Neural progenitor cell (in vitro differentiated cells): ENCODE results near the gene ARMC10.

Source experiments
- CTCF ChIP-seq: fragments of 200-600 bp; sonication (generic); IDR thresholded peaks from 2 replicates; pipeline ENCODE4 v1.5.1; 2017; ENCODE audit warnings: antibody characterized with exemption, mild to moderate bottlenecking
- EZH2 ChIP-seq: fragments of 200-600 bp; sonication (generic); IDR thresholded peaks from 2 replicates; pipeline ENCODE4 v1.6.1; 2017; ENCODE audit warnings: antibody characterized with exemption, mild to moderate bottlenecking, moderate library complexity
- EZH2phosphoT487 ChIP-seq: fragments of 200-600 bp; sonication (generic); IDR thresholded peaks from 2 replicates; pipeline ENCODE4 v1.6.1; 2017; ENCODE audit warnings: antibody characterized with exemption

GRCh38 chr7:103079836-103080235 lies 4.9 kb downstream of the ARMC10 start:
- TF ChIP-seq CTCF (no peak), EZH2 (no peak), EZH2phosphoT487 (no peak)
